HG02759 (cell line): Measurements from ENCODE around the gene TPGS1.

ENCODE experiments used
- ATAC-seq: cut with Tn5 transposase; IDR thresholded peaks from one replicate; pipeline ENCODE4 v1.9.1; 2021; ENCODE audit warnings: mild to moderate bottlenecking, moderate library complexity; ENCODE audit not compliant: unreplicated experiment

Gene TPGS1

GRCh38 chr19:507286-508203, at the start of gene TPGS1:
TPGS1 (plus strand) TSS chr19:507497; CDS start chr19:507507, 10 bp downstream.
- peak; percentile 65 for ATAC-seq

- ATAC-seq = no peak
Measured at GRCh38 chr19:457636-458035, 49.7 kb upstream of the TPGS1 start.

GRCh38 chr19:458091-459042, 48.9 kb upstream of the TPGS1 start:
- no peak for ATAC-seq

GRCh38 chr19:459724-460511, 47.4 kb upstream of the TPGS1 start:
- ATAC-seq = no peak

- no peak for ATAC-seq
Measured at GRCh38 chr19:460877-461720, 46.2 kb upstream of the TPGS1 start, which contains the start of gene SHC2. SHC2 (minus strand) TSS chr19:461033; CDS start chr19:460996, 37 bp downstream.

- no peak for ATAC-seq
Measured at GRCh38 chr19:461721-462551, 45.4 kb upstream of the TPGS1 start.

- ATAC-seq = no peak
Measured at GRCh38 chr19:463483-464207, 43.7 kb upstream of the TPGS1 start.

GRCh38 chr19:464208-464545, 43.1 kb upstream of the TPGS1 start:
- no peak for ATAC-seq

GRCh38 chr19:465056-465816, 42.1 kb upstream of the TPGS1 start:
- no peak for ATAC-seq

GRCh38 chr19:467554-467953, 39.7 kb upstream of the TPGS1 start:
- no peak for ATAC-seq

GRCh38 chr19:468587-469256, 38.6 kb upstream of the TPGS1 start:
- ATAC-seq = no peak

GRCh38 chr19:469833-470232, 37.5 kb upstream of the TPGS1 start:
- no peak for ATAC-seq

- no peak for ATAC-seq
Measured at GRCh38 chr19:470701-471100, 36.6 kb upstream of the TPGS1 start.

GRCh38 chr19:472005-472858, 35.1 kb upstream of the TPGS1 start:
- no peak for ATAC-seq

GRCh38 chr19:474126-475078, 32.9 kb upstream of the TPGS1 start:
- ATAC-seq = no peak
